HG03108 (cell line): ENCODE results near the gene TKT.
"Not testable (repeated sequence)": the region's sequence is repeated elsewhere in the genome, so short reads cannot be mapped to it uniquely, and the experiment has no call there.

Source experiments
- ATAC-seq: cut with Tn5 transposase; IDR thresholded peaks from one replicate; pipeline ENCODE4 v1.9.1; 2021; ENCODE audit warnings: moderate library complexity; ENCODE audit not compliant: unreplicated experiment

Gene TKT

GRCh38 chr3:53255775-53256703 lies at the start of gene TKT:
Gene TKT (minus strand): TSS chr3:53256022. CDS start chr3:53255942, 80 bp downstream.
- peak; percentile 39 for ATAC-seq

GRCh38 chr3:53303957-53304356 lies 48.1 kb upstream of the TKT start:
- ATAC-seq = no peak

- no peak for ATAC-seq
Measured at GRCh38 chr3:53303549-53303948, 47.7 kb upstream of the TKT start.

- no peak for ATAC-seq
Measured at GRCh38 chr3:53300826-53301225, 45.0 kb upstream of the TKT start.

GRCh38 chr3:53299611-53300023 lies 43.8 kb upstream of the TKT start:
- not testable (repeated sequence) for ATAC-seq

GRCh38 chr3:53295410-53295809 lies 39.6 kb upstream of the TKT start:
- ATAC-seq = no peak

- ATAC-seq = no peak
Measured at GRCh38 chr3:53293867-53294266, 38.0 kb upstream of the TKT start.

GRCh38 chr3:53288214-53288613 lies 32.4 kb upstream of the TKT start:
- ATAC-seq = no peak

GRCh38 chr3:53287131-53287629 lies 31.4 kb upstream of the TKT start:
- ATAC-seq = no peak

- no peak for ATAC-seq
Measured at GRCh38 chr3:53286727-53287126, 30.9 kb upstream of the TKT start.

GRCh38 chr3:53282581-53282980 lies 26.8 kb upstream of the TKT start:
- ATAC-seq = no peak

GRCh38 chr3:53278667-53279066 lies 22.8 kb upstream of the TKT start:
- ATAC-seq = no peak

GRCh38 chr3:53274938-53275605 lies 19.2 kb upstream of the TKT start:
- ATAC-seq = no peak

GRCh38 chr3:53273146-53273670 lies 17.4 kb upstream of the TKT start:
- no peak for ATAC-seq

GRCh38 chr3:53269888-53270880 lies 14.4 kb upstream of the TKT start:
- peak; percentile 62 for ATAC-seq

GRCh38 chr3:53269193-53269592 lies 13.4 kb upstream of the TKT start:
- not testable (repeated sequence) for ATAC-seq

GRCh38 chr3:53267766-53268165 lies 11.9 kb upstream of the TKT start:
- no peak for ATAC-seq

GRCh38 chr3:53264718-53265117 lies 8.9 kb upstream of the TKT start:
- no peak for ATAC-seq

- ATAC-seq = no peak
Measured at GRCh38 chr3:53263907-53264306, 8.1 kb upstream of the TKT start.

- ATAC-seq = no peak
Measured at GRCh38 chr3:53261712-53262111, 5.9 kb upstream of the TKT start.
